Measurements from ENCODE around the gene ABCC4. TPM values are rescaled to one million over a fixed set of nuclear protein-coding genes. Genes with fewer than 3 reads are reported as not detected.

The ABCC4 gene
- total and polyA plus RNA-seq, 2 of the 13 experiments (the other 11 are each of a cell fraction or from before 2014, with no cell fraction given): 4.2 to 11.3 TPM

GRCh38 chr13:95323930-95324662 lies 22.8 kb upstream of the ABCC4 start:
- FAIRE-seq (no peak), ATAC-seq (no peak), DNase-seq (ENCODE audit: low spot score) (no peak)
- intact Hi-C loops (cut with micrococcal nuclease; ENCODE audit: unreplicated experiment) (no loop called here), in situ Hi-C loops (cut with HindIII; ENCODE audit: extremely low pct_ligation_motif_present, low pct_unique_long_range_greater_than_20kb) (no loop called here)
- CTCF ChIA-PET (ENCODE audit: low intra/inter-chr PET ratio, low total read pairs): no interaction called here
- Histone ChIP-seq H3K79me2 (ENCODE audit: insufficient read depth, low read length) (no peaks in the 10 kb centered on the region), H3K4me1 (ENCODE audit: insufficient read depth, low read length) (no peaks in the 10 kb centered on the region), H2AFZ (ENCODE audit: low read length) (no peak overlapping the region), H3K4me3 (replicated peaks in 1 of 3; ENCODE audit: insufficient read depth in 1 of 3, low read depth in 2 of 3, low read length in 3 of 3) (no peak overlapping the region), H3K36me3 (replicated peaks in 1 of 2; ENCODE audit: control insufficient read depth in 1 of 2, insufficient read depth in 2 of 2, low read length in 2 of 2) (no peaks in the 10 kb centered on the region), H3K9ac (ENCODE audit: insufficient read depth, low read depth, low read length) (no peak overlapping the region), H4K20me1 (ENCODE audit: insufficient read depth, low read length) (no peaks in the 10 kb centered on the region), H3K9me3 (ENCODE audit: low read length) (no peaks in the 10 kb centered on the region), H3K27me3 (ENCODE audit: control insufficient read depth in 1 of 2, insufficient read depth in 2 of 2, low read length in 2 of 2) (no peaks in the 10 kb centered on the region), H3K4me2 (ENCODE audit: low read depth, low read length) (no peak overlapping the region), H3K27ac (ENCODE audit: extremely low read length, insufficient read depth, low read length) (no peak overlapping the region)
- POLR2A ChIA-PET: no interaction called here
- BruUV-seq (replicated peaks): no TSS peak
- TF ChIP-seq ZNF337 (CRISPR knock-in tag; IDR thresholded peaks at IDR 0.05; ENCODE audit: borderline replicate concordance, low read depth): no peak
- peak; percentile 14; the same call in 1 of the 2 replicates for TF ChIP-seq MAFF (IDR thresholded peaks at IDR 0.05; ENCODE audit: low read depth, low read length)
- peak; percentile 8 to 40; a peak in 2 of 4 replicates for TF ChIP-seq MAFK (conservative IDR thresholded peaks at IDR 0.05 in 1 of 2, IDR thresholded peaks at IDR 0.05 in 1 of 2; ENCODE audit: low read length in 2 of 2)
- WGBS (ENCODE audit: low lambda C conversion rate): 73% methylated on average over 16 of the region's 16 CpGs

- H2AFZ ChIP-seq (ENCODE audit: low read length): no peak overlapping the region
- no peak overlapping the region for H3K4me3 ChIP-seq (replicated peaks in 1 of 3; ENCODE audit: insufficient read depth in 1 of 3, low read depth in 2 of 3, low read length in 3 of 3)
- no peak for FAIRE-seq
- POLR2A ChIA-PET: no interaction called here
- 45% methylated on average over 9 of the region's 9 CpGs for WGBS (ENCODE audit: low lambda C conversion rate)
- peaks cover 8% of the 10 kb centered on the region for H3K4me1 ChIP-seq (ENCODE audit: insufficient read depth, low read length)
- DNase-seq (ENCODE audit: low spot score): no peak
- ATAC-seq: no peak
- no peak overlapping the region for H3K4me2 ChIP-seq (ENCODE audit: low read depth, low read length)
- H3K9me3 ChIP-seq (ENCODE audit: low read length): no peaks in the 10 kb centered on the region
- H3K27me3 ChIP-seq (ENCODE audit: control insufficient read depth in 1 of 2, insufficient read depth in 2 of 2, low read length in 2 of 2): no peaks in the 10 kb centered on the region
- TF ChIP-seq FOXO1 (CRISPR knock-in tag; IDR thresholded peaks at IDR 0.05) (no peak), SP2 (CRISPR knock-in tag; IDR thresholded peaks at IDR 0.05) (no peak), ZNF354B (CRISPR knock-in tag; IDR thresholded peaks at IDR 0.05) (no peak), SIN3B (IDR thresholded peaks at IDR 0.05; ENCODE audit: low read length) (no peak)
- TF ChIP-seq, protein P1, sequence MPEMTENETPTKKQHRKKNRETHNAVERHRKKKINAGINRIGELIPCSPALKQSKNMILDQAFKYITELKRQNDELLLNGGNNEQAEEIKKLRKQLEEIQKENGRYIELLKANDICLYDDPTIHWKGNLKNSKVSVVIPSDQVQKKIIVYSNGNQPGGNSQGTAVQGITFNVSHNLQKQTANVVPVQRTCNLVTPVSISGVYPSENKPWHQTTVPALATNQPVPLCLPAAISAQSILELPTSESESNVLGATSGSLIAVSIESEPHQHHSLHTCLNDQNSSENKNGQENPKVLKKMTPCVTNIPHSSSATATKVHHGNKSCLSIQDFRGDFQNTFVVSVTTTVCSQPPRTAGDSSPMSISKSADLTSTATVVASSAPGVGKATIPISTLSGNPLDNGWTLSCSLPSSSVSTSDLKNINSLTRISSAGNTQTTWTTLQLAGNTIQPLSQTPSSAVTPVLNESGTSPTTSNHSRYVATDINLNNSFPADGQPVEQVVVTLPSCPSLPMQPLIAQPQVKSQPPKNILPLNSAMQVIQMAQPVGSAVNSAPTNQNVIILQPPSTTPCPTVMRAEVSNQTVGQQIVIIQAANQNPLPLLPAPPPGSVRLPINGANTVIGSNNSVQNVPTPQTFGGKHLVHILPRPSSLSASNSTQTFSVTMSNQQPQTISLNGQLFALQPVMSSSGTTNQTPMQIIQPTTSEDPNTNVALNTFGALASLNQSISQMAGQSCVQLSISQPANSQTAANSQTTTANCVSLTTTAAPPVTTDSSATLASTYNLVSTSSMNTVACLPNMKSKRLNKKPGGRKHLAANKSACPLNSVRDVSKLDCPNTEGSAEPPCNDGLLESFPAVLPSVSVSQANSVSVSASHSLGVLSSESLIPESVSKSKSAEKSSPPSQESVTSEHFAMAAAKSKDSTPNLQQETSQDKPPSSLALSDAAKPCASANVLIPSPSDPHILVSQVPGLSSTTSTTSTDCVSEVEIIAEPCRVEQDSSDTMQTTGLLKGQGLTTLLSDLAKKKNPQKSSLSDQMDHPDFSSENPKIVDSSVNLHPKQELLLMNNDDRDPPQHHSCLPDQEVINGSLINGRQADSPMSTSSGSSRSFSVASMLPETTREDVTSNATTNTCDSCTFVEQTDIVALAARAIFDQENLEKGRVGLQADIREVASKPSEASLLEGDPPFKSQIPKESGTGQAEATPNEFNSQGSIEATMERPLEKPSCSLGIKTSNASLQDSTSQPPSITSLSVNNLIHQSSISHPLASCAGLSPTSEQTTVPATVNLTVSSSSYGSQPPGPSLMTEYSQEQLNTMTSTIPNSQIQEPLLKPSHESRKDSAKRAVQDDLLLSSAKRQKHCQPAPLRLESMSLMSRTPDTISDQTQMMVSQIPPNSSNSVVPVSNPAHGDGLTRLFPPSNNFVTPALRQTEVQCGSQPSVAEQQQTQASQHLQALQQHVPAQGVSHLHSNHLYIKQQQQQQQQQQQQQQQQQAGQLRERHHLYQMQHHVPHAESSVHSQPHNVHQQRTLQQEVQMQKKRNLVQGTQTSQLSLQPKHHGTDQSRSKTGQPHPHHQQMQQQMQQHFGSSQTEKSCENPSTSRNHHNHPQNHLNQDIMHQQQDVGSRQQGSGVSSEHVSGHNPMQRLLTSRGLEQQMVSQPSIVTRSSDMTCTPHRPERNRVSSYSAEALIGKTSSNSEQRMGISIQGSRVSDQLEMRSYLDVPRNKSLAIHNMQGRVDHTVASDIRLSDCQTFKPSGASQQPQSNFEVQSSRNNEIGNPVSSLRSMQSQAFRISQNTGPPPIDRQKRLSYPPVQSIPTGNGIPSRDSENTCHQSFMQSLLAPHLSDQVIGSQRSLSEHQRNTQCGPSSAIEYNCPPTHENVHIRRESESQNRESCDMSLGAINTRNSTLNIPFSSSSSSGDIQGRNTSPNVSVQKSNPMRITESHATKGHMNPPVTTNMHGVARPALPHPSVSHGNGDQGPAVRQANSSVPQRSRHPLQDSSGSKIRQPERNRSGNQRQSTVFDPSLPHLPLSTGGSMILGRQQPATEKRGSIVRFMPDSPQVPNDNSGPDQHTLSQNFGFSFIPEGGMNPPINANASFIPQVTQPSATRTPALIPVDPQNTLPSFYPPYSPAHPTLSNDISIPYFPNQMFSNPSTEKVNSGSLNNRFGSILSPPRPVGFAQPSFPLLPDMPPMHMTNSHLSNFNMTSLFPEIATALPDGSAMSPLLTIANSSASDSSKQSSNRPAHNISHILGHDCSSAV (CRISPR knock-in tag; IDR thresholded peaks at IDR 0.05; ENCODE audit: borderline replicate concordance): no peak
- no peaks in the 10 kb centered on the region for H3K36me3 ChIP-seq (replicated peaks in 1 of 2; ENCODE audit: control insufficient read depth in 1 of 2, insufficient read depth in 2 of 2, low read length in 2 of 2)
- no peak overlapping the region for H3K9ac ChIP-seq (ENCODE audit: insufficient read depth, low read depth, low read length)
- in situ Hi-C loops (cut with HindIII; ENCODE audit: extremely low pct_ligation_motif_present, low pct_unique_long_range_greater_than_20kb): no loop called here
- no peaks in the 10 kb centered on the region for H4K20me1 ChIP-seq (ENCODE audit: insufficient read depth, low read length)
- no TSS peak for BruUV-seq (replicated peaks)
- no peaks in the 10 kb centered on the region for H3K79me2 ChIP-seq (ENCODE audit: insufficient read depth, low read length)
- intact Hi-C loops (cut with micrococcal nuclease; ENCODE audit: unreplicated experiment): no loop called here
- H3K27ac ChIP-seq (ENCODE audit: extremely low read length, insufficient read depth, low read length): no peak overlapping the region
- CTCF ChIA-PET (ENCODE audit: low intra/inter-chr PET ratio, low total read pairs): no interaction called here
Measured at GRCh38 chr13:95319551-95320274, 18.5 kb upstream of the ABCC4 start.

Data from HepG2 (cell line).